HG03442 (cell line): ENCODE results near the gene THSD4.

Experiments used
- ATAC-seq: cut with Tn5 transposase; IDR thresholded peaks from one replicate; pipeline ENCODE4 v1.9.1; 2021; ENCODE audit warnings: mild to moderate bottlenecking, moderate library complexity; ENCODE audit not compliant: unreplicated experiment

THSD4 gene

GRCh38 chr15:71096676-71097075, 18.6 kb upstream of the THSD4 start:
- ATAC-seq = no peak

- ATAC-seq = no peak
These were observed 17.4 kb upstream of the THSD4 start for GRCh38 chr15:71097890-71098289.

- no peak for ATAC-seq
These were observed 16.4 kb upstream of the THSD4 start for GRCh38 chr15:71098920-71099319.

GRCh38 chr15:71103102-71103676, 12.1 kb upstream of the THSD4 start:
- no peak for ATAC-seq

GRCh38 chr15:71104636-71105035, 10.6 kb upstream of the THSD4 start:
- ATAC-seq = no peak

GRCh38 chr15:71105444-71105843, 9.8 kb upstream of the THSD4 start:
- ATAC-seq = no peak

GRCh38 chr15:71106802-71107500, 8.3 kb upstream of the THSD4 start:
- ATAC-seq = no peak

GRCh38 chr15:71107501-71107815, 7.8 kb upstream of the THSD4 start:
- no peak for ATAC-seq

- no peak for ATAC-seq
These were observed 6.1 kb upstream of the THSD4 start for GRCh38 chr15:71109130-71109529.

- no peak for ATAC-seq
These were observed 5.4 kb upstream of the THSD4 start for GRCh38 chr15:71109905-71110304.

- no peak for ATAC-seq
These were observed 4.7 kb upstream of the THSD4 start for GRCh38 chr15:71110405-71111180.

- no peak for ATAC-seq
These were observed 4.1 kb upstream of the THSD4 start for GRCh38 chr15:71111181-71111565.

GRCh38 chr15:71111950-71112349, 3.3 kb upstream of the THSD4 start:
- no peak for ATAC-seq

GRCh38 chr15:71112429-71112828, 2.8 kb upstream of the THSD4 start:
- ATAC-seq = no peak

GRCh38 chr15:71114066-71114680, 1.1 kb upstream of the THSD4 start:
- ATAC-seq = no peak

GRCh38 chr15:71115567-71116351, 488 bp downstream of the THSD4 start:
- ATAC-seq = no peak

- ATAC-seq = no peak
These were observed 1.1 kb downstream of the THSD4 start for GRCh38 chr15:71116366-71116765.

- ATAC-seq = no peak
These were observed 1.7 kb downstream of the THSD4 start for GRCh38 chr15:71116942-71117341.

GRCh38 chr15:71117714-71118305, 2.5 kb downstream of the THSD4 start:
- no peak for ATAC-seq

- ATAC-seq = no peak
These were observed 3.1 kb downstream of the THSD4 start for GRCh38 chr15:71118345-71118744.
